ENCODE results near the gene RNF180. TPM values are rescaled to one million over a fixed set of nuclear protein-coding genes. Genes with fewer than 3 reads are reported as not detected.

RNF180 gene
- total and polyA plus RNA-seq, 8 donors = 1.2 to 15.4 (median 4.2) TPM

DNA sequence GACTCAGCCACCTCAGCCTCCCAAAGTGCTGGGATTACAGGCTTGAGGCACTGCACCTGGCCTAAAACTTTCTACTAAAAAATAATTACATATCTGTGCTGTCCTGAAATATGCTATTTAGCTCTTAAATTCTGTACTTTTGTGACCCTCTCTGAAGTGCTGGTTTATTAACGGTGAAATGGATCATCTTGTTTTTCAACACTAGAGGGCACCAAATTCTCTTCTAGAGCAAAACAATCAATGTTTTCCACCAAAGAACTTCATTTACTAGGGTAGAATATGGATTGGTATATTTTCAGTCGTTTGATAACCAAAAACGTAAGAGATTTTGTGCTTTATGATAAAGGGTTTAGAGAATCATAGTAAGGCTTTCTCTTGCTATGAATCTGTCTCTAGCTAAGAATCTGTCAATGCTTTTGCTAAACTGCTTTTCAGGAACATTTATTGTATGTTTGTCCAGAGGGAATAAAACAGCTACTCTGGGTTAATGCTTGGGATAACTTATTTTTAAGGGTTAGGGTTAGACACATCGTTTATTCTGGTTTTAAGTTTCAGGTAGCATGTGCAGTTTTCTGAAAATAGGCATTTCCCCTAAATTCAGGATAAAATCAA, 63.6 kb downstream of the RNF180 start:
- 2 to 4% (median 3%) methylated on average over 4 of the region's 4 CpGs for WGBS, 5 donors
- DNase-seq = peak in 1 of 2 donors; percentile 56

DNA sequence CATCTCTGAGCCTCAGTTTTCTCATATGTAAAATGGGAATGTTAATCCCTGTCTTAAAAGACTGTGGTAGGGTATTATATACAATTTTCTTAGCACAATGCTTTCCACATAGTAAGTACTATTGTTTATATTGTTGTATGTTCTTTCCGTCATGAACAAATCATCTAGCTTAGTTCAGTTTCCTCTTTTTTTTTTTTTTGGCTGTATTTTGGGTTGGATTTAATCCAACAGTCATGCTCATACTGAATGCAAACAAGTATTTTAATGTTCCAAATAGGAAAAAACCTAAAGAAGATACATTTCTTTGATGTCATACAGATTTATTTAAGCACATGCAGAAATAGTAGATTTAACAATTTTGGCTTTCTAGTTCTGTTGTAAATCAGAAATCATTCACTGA, 95.1 kb downstream of the RNF180 start:
- Histone ChIP-seq H3K27me3 (no peaks in the 10 kb centered on the region), H3K4me1 (no peaks in the 10 kb centered on the region), H3K36me3 (no peaks in the 10 kb centered on the region), H3K27ac (no peak overlapping the region), H3K9me3 (peaks cover 0 to 3% (median 0%) of the 10 kb centered on the region in 4 donors), H3K4me3 (no peak overlapping the region)
- DNase-seq = peak in 1 of 2 donors; percentile 3
- intact Hi-C loops (cut with DNase I; ENCODE audit: low total_unique reads) = no loop called here
- WGBS, 5 donors = 50 to 65% (median 60%) methylated on average over 1 of the region's 1 CpG
- TF ChIP-seq EP300 (IDR thresholded peaks at IDR 0.05) (no peak), POLR2A (IDR thresholded peaks at IDR 0.05) (no peak), POLR2AphosphoS5 (IDR thresholded peaks at IDR 0.05) (no peak)
- TF ChIP-seq, protein P1, sequence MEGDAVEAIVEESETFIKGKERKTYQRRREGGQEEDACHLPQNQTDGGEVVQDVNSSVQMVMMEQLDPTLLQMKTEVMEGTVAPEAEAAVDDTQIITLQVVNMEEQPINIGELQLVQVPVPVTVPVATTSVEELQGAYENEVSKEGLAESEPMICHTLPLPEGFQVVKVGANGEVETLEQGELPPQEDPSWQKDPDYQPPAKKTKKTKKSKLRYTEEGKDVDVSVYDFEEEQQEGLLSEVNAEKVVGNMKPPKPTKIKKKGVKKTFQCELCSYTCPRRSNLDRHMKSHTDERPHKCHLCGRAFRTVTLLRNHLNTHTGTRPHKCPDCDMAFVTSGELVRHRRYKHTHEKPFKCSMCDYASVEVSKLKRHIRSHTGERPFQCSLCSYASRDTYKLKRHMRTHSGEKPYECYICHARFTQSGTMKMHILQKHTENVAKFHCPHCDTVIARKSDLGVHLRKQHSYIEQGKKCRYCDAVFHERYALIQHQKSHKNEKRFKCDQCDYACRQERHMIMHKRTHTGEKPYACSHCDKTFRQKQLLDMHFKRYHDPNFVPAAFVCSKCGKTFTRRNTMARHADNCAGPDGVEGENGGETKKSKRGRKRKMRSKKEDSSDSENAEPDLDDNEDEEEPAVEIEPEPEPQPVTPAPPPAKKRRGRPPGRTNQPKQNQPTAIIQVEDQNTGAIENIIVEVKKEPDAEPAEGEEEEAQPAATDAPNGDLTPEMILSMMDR (IDR thresholded peaks at IDR 0.05) = no peak

More for the DNA sequence above, 63.6 kb downstream of the RNF180 start:
- Histone ChIP-seq H3K9me3 (peaks cover 0 to 10% (median 5%) of the 10 kb centered on the region in 4 donors), H3K4me1 (no peaks in the 10 kb centered on the region), H3K27ac (no peak overlapping the region), H3K36me3 (peaks cover 0 to 12% (median 8%) of the 10 kb centered on the region in 4 donors), H3K4me3 (no peak overlapping the region), H3K27me3 (no peaks in the 10 kb centered on the region)
- intact Hi-C loops (cut with DNase I; ENCODE audit: low total_unique reads) = loop anchor here (5.0 kb wide), 1 partner anchor 388 kb away; no protein-coding TSS in a partner anchor
- no peak for TF ChIP-seq POLR2A (IDR thresholded peaks at IDR 0.05)
- TF ChIP-seq, protein P1 (IDR thresholded peaks at IDR 0.05) = peak in 3 of 7 experiments; percentile 50 to 59 (median 57)

DNA sequence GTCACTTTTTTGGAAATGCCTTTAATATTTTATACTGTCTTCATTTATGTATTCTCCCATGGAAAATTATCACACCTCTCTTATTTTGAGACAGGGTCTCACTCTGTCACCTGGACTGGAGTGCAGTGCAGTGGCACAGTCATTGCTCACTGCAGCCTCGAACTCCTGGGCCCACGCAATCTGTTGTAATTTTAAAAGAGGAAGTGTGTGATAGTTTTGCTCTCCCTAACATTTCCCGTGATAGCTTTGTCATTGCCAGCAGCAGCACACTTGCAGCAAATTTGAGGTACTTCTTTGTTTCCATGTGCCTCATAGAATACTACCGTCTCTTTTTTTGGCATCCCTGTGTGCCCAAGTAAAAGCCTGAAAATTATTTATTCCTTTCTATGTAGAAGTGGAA, 103.5 kb downstream of the RNF180 start:
- no peak overlapping the region for H3K27ac ChIP-seq
- TF ChIP-seq EP300 (IDR thresholded peaks at IDR 0.05) (no peak), POLR2AphosphoS5 (IDR thresholded peaks at IDR 0.05) (no peak), POLR2A (IDR thresholded peaks at IDR 0.05) (no peak)
- TF ChIP-seq, protein P1 (IDR thresholded peaks at IDR 0.05) = no peak
- peaks cover 0 to 6% (median 2%) of the 10 kb centered on the region in 4 donors for H3K4me1 ChIP-seq
- DNase-seq = no peak
- no peak overlapping the region for H3K4me3 ChIP-seq
- 58 to 74% (median 67%) methylated on average over 4 of the region's 4 CpGs for WGBS, 5 donors
- no peaks in the 10 kb centered on the region for H3K36me3 ChIP-seq
- no peaks in the 10 kb centered on the region for H3K9me3 ChIP-seq
- no peaks in the 10 kb centered on the region for H3K27me3 ChIP-seq
- intact Hi-C loops (cut with DNase I; ENCODE audit: low total_unique reads) = no loop called here

DNA sequence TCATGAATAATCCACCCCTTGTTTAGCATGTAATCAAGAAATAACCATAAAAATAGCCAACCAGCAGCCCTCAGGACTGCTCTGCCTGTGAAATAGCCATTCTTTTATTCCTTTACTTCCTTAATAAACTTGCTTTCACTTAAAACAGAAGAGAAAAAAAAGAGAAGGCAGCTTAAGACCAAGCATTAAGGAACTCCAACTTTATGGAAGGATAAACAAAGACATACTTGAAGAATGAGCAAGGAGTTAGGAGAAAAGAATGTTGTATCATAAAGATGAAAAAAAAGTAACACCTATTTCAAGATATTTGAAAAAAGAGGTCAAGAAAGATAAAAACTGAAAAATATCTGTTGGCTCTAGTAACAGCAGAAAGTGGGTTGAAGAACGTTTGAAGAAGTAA, 107.6 kb downstream of the RNF180 start:
- intact Hi-C loops (cut with DNase I; ENCODE audit: low total_unique reads) = no loop called here

More for the DNA sequence above, 107.6 kb downstream of the RNF180 start:
- H3K4me1 ChIP-seq = peaks cover 0 to 6% (median 2%) of the 10 kb centered on the region in 4 donors
- no peaks in the 10 kb centered on the region for H3K36me3 ChIP-seq
- H3K27ac ChIP-seq = no peak overlapping the region
- H3K4me3 ChIP-seq = no peak overlapping the region
- WGBS, 5 donors = 12 to 47% (median 23%) methylated on average over 1 of the region's 1 CpG
- TF ChIP-seq, protein P1 (IDR thresholded peaks at IDR 0.05) = no peak
- TF ChIP-seq POLR2A (IDR thresholded peaks at IDR 0.05) (no peak), EP300 (IDR thresholded peaks at IDR 0.05) (no peak), POLR2AphosphoS5 (IDR thresholded peaks at IDR 0.05) (no peak)
- no peak for DNase-seq
- H3K9me3 ChIP-seq = no peaks in the 10 kb centered on the region
- no peaks in the 10 kb centered on the region for H3K27me3 ChIP-seq
